MM.1S (cell line): Measurements from ENCODE around the gene TMTC4.

Experiments used
- DNase-seq: peaks from one replicate; pipeline ENCODE4 v3.0.0-alpha.2; 2015
- H2AFZ ChIP-seq: fragments of 300-600 bp; sonication (generic); 2 replicates; pipeline ENCODE4 v1.6.0; 2016; ENCODE audit warnings: antibody characterized with exemption, low read length
- H3F3A ChIP-seq: fragments of 300-600 bp; sonication (generic); 2 replicates; pipeline ENCODE4 v1.6.1; 2016; ENCODE audit warnings: mild to moderate bottlenecking, antibody characterized with exemption, low read length, moderate library complexity, mixed read lengths; ENCODE audit not compliant: insufficient read depth
- H3K27ac ChIP-seq: fragments of 300-600 bp; sonication (generic); 2 replicates; pipeline ENCODE4 v1.5.1; 2016; ENCODE audit warnings: mild to moderate bottlenecking, low read length
- H3K27me3 ChIP-seq: fragments of 300-600 bp; sonication (generic); replicated peaks from 2 replicates; pipeline ENCODE4 v1.6.0; 2016; ENCODE audit warnings: low read length; ENCODE audit not compliant: insufficient read depth
- H3K36me3 ChIP-seq: fragments of 300-600 bp; sonication (generic); replicated peaks from 2 replicates; pipeline ENCODE4 v1.6.1; 2016; ENCODE audit warnings: mild to moderate bottlenecking, low read length, mixed read lengths; ENCODE audit not compliant: insufficient read depth
- H3K4me1 ChIP-seq: fragments of 300-600 bp; sonication (generic); 2 replicates; pipeline ENCODE4 v1.6.1; 2016; ENCODE audit warnings: low read length, mixed read lengths
- H3K4me2 ChIP-seq: fragments of 300-600 bp; sonication (generic); 2 replicates; pipeline ENCODE4 v1.6.0; 2016; ENCODE audit warnings: low read depth, low read length
- H3K4me3 ChIP-seq: fragments of 300-600 bp; sonication (generic); 2 replicates; pipeline ENCODE4 v1.5.1; 2016; ENCODE audit warnings: low read length, mixed read lengths
- H3K79me2 ChIP-seq: fragments of 300-600 bp; sonication (generic); 2 replicates; pipeline ENCODE4 v1.6.1; 2016; ENCODE audit warnings: mixed run types, low read length, mixed read lengths
- H3K9ac ChIP-seq: fragments of 300-600 bp; sonication (generic); 2 replicates; pipeline ENCODE4 v1.6.1; 2016; ENCODE audit warnings: low read length, mixed read lengths
- H3K9me2 ChIP-seq: fragments of 300-600 bp; sonication (generic); replicated peaks from 2 replicates; pipeline ENCODE4 v1.6.1; 2016; ENCODE audit warnings: mild to moderate bottlenecking, low read length, mixed read lengths; ENCODE audit not compliant: insufficient read depth
- H3K9me3 ChIP-seq: fragments of 300-600 bp; sonication (generic); replicated peaks from 2 replicates; pipeline ENCODE4 v1.6.1; 2016; ENCODE audit warnings: mild to moderate bottlenecking, low read length, mixed read lengths; ENCODE audit not compliant: insufficient read depth
- H4K20me1 ChIP-seq: fragments of 300-600 bp; sonication (generic); 2 replicates; pipeline ENCODE4 v1.6.1; 2016; ENCODE audit warnings: mild to moderate bottlenecking, low read length, moderate library complexity, mixed read lengths; ENCODE audit not compliant: insufficient read depth
- EZH2 ChIP-seq: fragments of 300-600 bp; sonication (generic); optimal IDR thresholded peaks from 2 replicates; pipeline ENCODE3; 2017; ENCODE audit warnings: low read depth, mild to moderate bottlenecking, antibody characterized with exemption, low read length, mixed read lengths
- EZH2phosphoT487 ChIP-seq: fragments of 300-600 bp; sonication (generic); IDR thresholded peaks from 2 replicates; pipeline ENCODE4 v1.6.1; 2018; ENCODE audit warnings: antibody characterized with exemption, low read length
- TF ChIP-seq, protein P1 (sequence below): fragments of 300-600 bp; sonication (generic); IDR thresholded peaks from 2 replicates; pipeline ENCODE4 v1.5.1; 2016; ENCODE audit warnings: antibody characterized with exemption, low read length, mixed read lengths

TMTC4 gene

GRCh38 chr13:100611678-100612492, 62.7 kb downstream of the TMTC4 start:
- Histone ChIP-seq H3K36me3 (no peaks in the 10 kb centered on the region), H3K27me3 (no peaks in the 10 kb centered on the region), H3K9me3 (no peaks in the 10 kb centered on the region), H3K4me1 (peaks cover 10% of the 10 kb centered on the region; the same call in 1 of the 2 replicates), H3K9me2 (no peaks in the 10 kb centered on the region), H3K27ac (no peak overlapping the region), H3K9ac (no peak overlapping the region), H3K4me2 (no peak overlapping the region), H3K79me2 (no peaks in the 10 kb centered on the region), H2AFZ (no peak overlapping the region), H3F3A (peaks cover 9% of the 10 kb centered on the region), H4K20me1 (no peaks in the 10 kb centered on the region), H3K4me3 (no peak overlapping the region)
- DNase-seq = no peak
- TF ChIP-seq, protein P1, sequence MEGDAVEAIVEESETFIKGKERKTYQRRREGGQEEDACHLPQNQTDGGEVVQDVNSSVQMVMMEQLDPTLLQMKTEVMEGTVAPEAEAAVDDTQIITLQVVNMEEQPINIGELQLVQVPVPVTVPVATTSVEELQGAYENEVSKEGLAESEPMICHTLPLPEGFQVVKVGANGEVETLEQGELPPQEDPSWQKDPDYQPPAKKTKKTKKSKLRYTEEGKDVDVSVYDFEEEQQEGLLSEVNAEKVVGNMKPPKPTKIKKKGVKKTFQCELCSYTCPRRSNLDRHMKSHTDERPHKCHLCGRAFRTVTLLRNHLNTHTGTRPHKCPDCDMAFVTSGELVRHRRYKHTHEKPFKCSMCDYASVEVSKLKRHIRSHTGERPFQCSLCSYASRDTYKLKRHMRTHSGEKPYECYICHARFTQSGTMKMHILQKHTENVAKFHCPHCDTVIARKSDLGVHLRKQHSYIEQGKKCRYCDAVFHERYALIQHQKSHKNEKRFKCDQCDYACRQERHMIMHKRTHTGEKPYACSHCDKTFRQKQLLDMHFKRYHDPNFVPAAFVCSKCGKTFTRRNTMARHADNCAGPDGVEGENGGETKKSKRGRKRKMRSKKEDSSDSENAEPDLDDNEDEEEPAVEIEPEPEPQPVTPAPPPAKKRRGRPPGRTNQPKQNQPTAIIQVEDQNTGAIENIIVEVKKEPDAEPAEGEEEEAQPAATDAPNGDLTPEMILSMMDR = no peak
- TF ChIP-seq EZH2 = no peak
- no peak for TF ChIP-seq EZH2phosphoT487

- H3K4me3 ChIP-seq = no peak overlapping the region
- no peak overlapping the region for H2AFZ ChIP-seq
- H3K4me2 ChIP-seq = no peak overlapping the region
- peaks cover 9% of the 10 kb centered on the region for H3F3A ChIP-seq
- H3K9me3 ChIP-seq = no peaks in the 10 kb centered on the region
- H3K79me2 ChIP-seq = no peaks in the 10 kb centered on the region
- H3K27ac ChIP-seq = no peak overlapping the region
- no peaks in the 10 kb centered on the region for H3K27me3 ChIP-seq
- H3K9me2 ChIP-seq = no peaks in the 10 kb centered on the region
- TF ChIP-seq EZH2phosphoT487 (no peak), EZH2 (no peak)
- TF ChIP-seq, protein P1 = no peak
- H3K9ac ChIP-seq = no peak overlapping the region
- peaks cover 10% of the 10 kb centered on the region; the same call in 1 of the 2 replicates for H3K4me1 ChIP-seq
- DNase-seq = no peak
- no peaks in the 10 kb centered on the region for H3K36me3 ChIP-seq
- H4K20me1 ChIP-seq = no peaks in the 10 kb centered on the region
Observed at GRCh38 chr13:100610391-100611347, 63.9 kb downstream of the TMTC4 start.

DNA sequence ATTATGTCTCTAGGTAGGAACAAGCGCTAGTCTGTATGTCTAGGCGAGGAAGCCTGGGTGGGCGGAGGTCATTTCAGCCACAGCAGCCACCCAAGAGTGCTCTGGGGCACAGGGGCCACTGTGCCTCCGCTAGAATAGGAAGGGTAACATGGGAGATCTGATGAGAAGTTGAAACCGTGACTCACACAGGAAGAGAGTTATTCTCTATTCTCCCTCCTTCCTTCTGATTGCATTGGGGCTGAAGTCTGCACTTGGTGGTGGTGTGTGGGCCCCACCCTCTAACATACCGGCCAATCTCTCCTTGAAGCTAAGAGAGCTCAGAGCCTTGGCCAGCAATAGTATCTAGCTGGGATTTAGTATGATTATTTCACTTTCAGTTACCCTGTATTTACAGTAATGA, 65.7 kb downstream of the TMTC4 start:
- peak; percentile 77 for DNase-seq
- Histone ChIP-seq H3K36me3 (no peaks in the 10 kb centered on the region), H3K9me2 (no peaks in the 10 kb centered on the region), H3K9me3 (no peaks in the 10 kb centered on the region), H3K79me2 (no peaks in the 10 kb centered on the region), H3F3A (peaks cover 9% of the 10 kb centered on the region), H3K4me1 (peaks cover 10% of the 10 kb centered on the region; the same call in 1 of the 2 replicates), H3K4me3 (no peak overlapping the region), H3K27ac (peak overlapping the region; percentile 38; the same call in 1 of the 2 replicates), H2AFZ (peak overlapping the region; percentile 37; the same call in 1 of the 2 replicates), H3K9ac (no peak overlapping the region), H3K4me2 (peak overlapping the region; percentile 51; the same call in 1 of the 2 replicates), H4K20me1 (no peaks in the 10 kb centered on the region), H3K27me3 (no peaks in the 10 kb centered on the region)
- TF ChIP-seq, protein P1 = no peak
- TF ChIP-seq EZH2phosphoT487 = no peak
- TF ChIP-seq EZH2 = no peak
